Neural progenitor cell (in vitro differentiated cells): ENCODE measurements around the gene RIPPLY2.

Experiments
- CTCF ChIP-seq: fragments of 200-600 bp; sonication (generic); IDR thresholded peaks from 2 replicates; pipeline ENCODE4 v1.5.1; 2017; ENCODE audit warnings: antibody characterized with exemption, mild to moderate bottlenecking
- EZH2phosphoT487 ChIP-seq: fragments of 200-600 bp; sonication (generic); IDR thresholded peaks from 2 replicates; pipeline ENCODE4 v1.6.1; 2017; ENCODE audit warnings: antibody characterized with exemption

GRCh38 chr6:83853178-83854000 is at the start of gene RIPPLY2:
- TF ChIP-seq CTCF (no peak), EZH2phosphoT487 (peak; percentile 84)
